A549 (cell line): Measurements from ENCODE around the gene RNF144A. TPM values are rescaled to one million over a fixed set of nuclear protein-coding genes. Genes with fewer than 3 reads are reported as not detected.

ENCODE experiments used
- ATAC-seq, 2 experiments: fragments of 200-7000 bp in 1 of 2; fragments of >200 bp in 1 of 2; cut with Nextera tagmentation in 1 of 2; cut with Tn5 transposase in 1 of 2; 3 replicates each; pipeline versions ENCODE4 v1.8.0 to v1.9.1; 2018 to 2020; ENCODE audit warnings: mild to moderate bottlenecking in 1 of 2, moderate library complexity in 1 of 2
- CTCF ChIA-PET: fragments of 300-600 bp; sonication (Branson Sonifier 250); formaldehyde crosslinking; extraction: SDS; loops from one replicate; lab custom pipeline; 2021; ENCODE audit warnings: antibody characterized with exemption, inconsistent platforms; lab: Yijun Ruan, JAX
- POLR2A ChIA-PET: fragments of 350-600 bp; formaldehyde crosslinking; extraction: SDS; loops from one replicate; lab custom pipeline; 2021; ENCODE audit warnings: antibody characterized with exemption, inconsistent platforms; lab: Yijun Ruan, JAX
- DNase-seq, 2 experiments: peaks; one replicate each; pipeline versions ENCODE4 v3.0.0 to v3.0.0-alpha.2; 2011 to 2016; ENCODE audit warnings: low read depth in 1 of 2, low spot score in 1 of 2
- FAIRE-seq: peaks from 2 replicates; lab custom pipeline; 2011; peaks lifted over from hg19 to GRCh38; lab: Jason Lieb, UNC
- H3K27ac ChIP-seq, 2 experiments: fragments of >200 bp; sonication (Bioruptor Twin); formaldehyde crosslinking; 3 replicates each; pipeline ENCODE4 v1.5.1; 2016 to 2017
- H3K4me1 ChIP-seq: fragments of >200 bp; sonication (Bioruptor Twin); formaldehyde crosslinking; 3 replicates; pipeline ENCODE4 v1.6.1; 2016
- H3K4me2 ChIP-seq: fragments of >200 bp; sonication (Bioruptor Twin); formaldehyde crosslinking; 3 replicates; pipeline ENCODE4 v1.6.1; 2016
- H3K4me3 ChIP-seq: fragments of >200 bp; sonication (Bioruptor Twin); formaldehyde crosslinking; 3 replicates; pipeline ENCODE4 v1.5.1; 2016
- H3K9me3 ChIP-seq: fragments of >200 bp; sonication (Bioruptor Twin); formaldehyde crosslinking; 3 replicates; pipeline ENCODE4 v1.6.1; 2016
- BHLHE40 ChIP-seq: IDR thresholded peaks from 2 replicates; pipeline ENCODE4 v1.6.1; 2012; ENCODE audit warnings: low read depth, low read length, inconsistent platforms
- CBX2 ChIP-seq: fragments of 200-600 bp; sonication (generic); IDR thresholded peaks from 2 replicates; pipeline ENCODE4 v1.6.1; 2016; ENCODE audit warnings: low read depth, mild to moderate bottlenecking, borderline replicate concordance
- CBX8 ChIP-seq: fragments of 200-600 bp; sonication (generic); IDR thresholded peaks from 2 replicates; pipeline ENCODE4 v1.6.1; 2016
- CTCF ChIP-seq: fragments of >200 bp; sonication (Bioruptor Twin); formaldehyde crosslinking; IDR thresholded peaks from 3 replicates; pipeline ENCODE4 v1.5.1; 2016
- E2F6 ChIP-seq: IDR thresholded peaks from 2 replicates; pipeline ENCODE4 v1.6.1; 2012; ENCODE audit warnings: low read depth, borderline replicate concordance
- EHF ChIP-seq: fragments of 250-450 bp; sonication (Bioruptor Pico); IDR thresholded peaks from 2 replicates; pipeline ENCODE4 v1.5.0; 2020; ENCODE audit warnings: mild to moderate bottlenecking
- EHMT2 ChIP-seq: fragments of 200-600 bp; sonication (generic); IDR thresholded peaks from 2 replicates; pipeline ENCODE4 v1.6.1; 2016; ENCODE audit warnings: antibody characterized with exemption, low read depth, mild to moderate bottlenecking, moderate library complexity
- ELK1 ChIP-seq: fragments of 150-350 bp; IDR thresholded peaks from 2 replicates; pipeline ENCODE4 v1.6.1; 2014; ENCODE audit warnings: low read depth, mild to moderate bottlenecking, low read length
- EP300 ChIP-seq, 2 experiments: fragments of >200 bp; sonication (Bioruptor Twin); formaldehyde crosslinking; IDR thresholded peaks; 2 replicates in 1 of 2; 3 replicates in 1 of 2; pipeline ENCODE4 v1.6.1; 2016 to 2017
- FOSB ChIP-seq: fragments of 250-450 bp; sonication (Bioruptor Pico); IDR thresholded peaks from 2 replicates; pipeline ENCODE4 v1.5.0; 2020; ENCODE audit warnings: mild to moderate bottlenecking, moderate library complexity
- HDAC2 ChIP-seq: fragments of 200-600 bp; sonication (generic); IDR thresholded peaks from 2 replicates; pipeline ENCODE4 v1.6.1; 2016
- HES2 ChIP-seq: fragments of >200 bp; sonication (Bioruptor Twin); formaldehyde crosslinking; IDR thresholded peaks from 2 replicates; pipeline ENCODE4 v1.6.1; 2016
- HEYL ChIP-seq: fragments of 250-450 bp; sonication (Bioruptor Pico); IDR thresholded peaks from 2 replicates; pipeline ENCODE4 v1.8.0; 2021; ENCODE audit warnings: mild to moderate bottlenecking, moderate library complexity
- HOXB5 ChIP-seq: fragments of 250-450 bp; sonication (Bioruptor Pico); IDR thresholded peaks from 2 replicates; pipeline ENCODE4 v1.5.0; 2020; ENCODE audit warnings: mild to moderate bottlenecking, moderate library complexity
- JUN ChIP-seq, 2 experiments: fragments of >200 bp; sonication (Bioruptor Twin); formaldehyde crosslinking; IDR thresholded peaks; 2 replicates in 1 of 2; 3 replicates in 1 of 2; pipeline ENCODE4 v1.6.1; 2016 to 2017
- JUNB ChIP-seq: fragments of >200 bp; sonication (Bioruptor Twin); formaldehyde crosslinking; IDR thresholded peaks from 2 replicates; pipeline ENCODE4 v1.6.1; 2016
- KDM1A ChIP-seq: fragments of 200-600 bp; sonication (generic); IDR thresholded peaks from 2 replicates; pipeline ENCODE4 v1.6.1; 2016; ENCODE audit warnings: low read depth, mild to moderate bottlenecking
- MAZ ChIP-seq: fragments of 150-350 bp; IDR thresholded peaks from 2 replicates; pipeline ENCODE4 v1.6.1; 2014; ENCODE audit warnings: antibody characterized with exemption, low read depth, low read length, borderline replicate concordance
- MYC ChIP-seq: IDR thresholded peaks from 2 replicates; pipeline ENCODE4 v1.6.1; 2012; ENCODE audit warnings: mild to moderate bottlenecking, inconsistent platforms, low read length, improper control_type of control experiment, borderline replicate concordance
- PHF8 ChIP-seq: fragments of 200-600 bp; sonication (generic); IDR thresholded peaks from 2 replicates; pipeline ENCODE4 v1.6.1; 2016; ENCODE audit warnings: low read depth, mild to moderate bottlenecking, antibody characterized with exemption, moderate library complexity, borderline replicate concordance
- RARB ChIP-seq: fragments of 250-450 bp; sonication (Bioruptor Pico); IDR thresholded peaks from 2 replicates; pipeline ENCODE4 v1.8.0; 2021; ENCODE audit warnings: mild to moderate bottlenecking, moderate library complexity
- RCOR1 ChIP-seq: fragments of 150-350 bp; IDR thresholded peaks from 2 replicates; pipeline ENCODE4 v1.6.1; 2014; ENCODE audit warnings: antibody characterized with exemption, low read length, low read depth
- REST ChIP-seq: fragments of 200-600 bp; sonication (generic); IDR thresholded peaks from 2 replicates; pipeline ENCODE4 v1.6.1; 2016; ENCODE audit warnings: antibody characterized with exemption, mild to moderate bottlenecking, moderate library complexity
- RFX5 ChIP-seq: fragments of 450-650 bp; IDR thresholded peaks from 2 replicates; pipeline ENCODE4 v1.7.1; 2014; ENCODE audit warnings: antibody characterized with exemption, mild to moderate bottlenecking, moderate library complexity
- TP53 ChIP-seq: fragments of 250-450 bp; sonication (Bioruptor Pico); IDR thresholded peaks from 2 replicates; pipeline ENCODE4 v1.5.0; 2021; ENCODE audit warnings: mild to moderate bottlenecking, moderate library complexity
- USF2 ChIP-seq: fragments of 450-650 bp; IDR thresholded peaks from 2 replicates; pipeline ENCODE4 v1.6.1; 2014; ENCODE audit warnings: antibody characterized with exemption
- ZFP36 ChIP-seq: fragments of 450-650 bp; IDR thresholded peaks from 2 replicates; pipeline ENCODE4 v1.6.1; 2014; ENCODE audit warnings: borderline replicate concordance; ENCODE audit not compliant: partially characterized antibody
- ZSCAN20 ChIP-seq: fragments of 250-450 bp; sonication (Bioruptor Pico); IDR thresholded peaks from 2 replicates; pipeline ENCODE4 v1.8.0; 2022; ENCODE audit warnings: mild to moderate bottlenecking, moderate library complexity
- whole genome bisulfite sequencing: methylation state at CpG from one replicate; pipeline ENCODE4 v1.1.6; 2017; ENCODE audit errors: missing lambda C conversion rate; 5-methylcytosine and 5-hydroxymethylcytosine counted together
- polyA plus RNA-seq, 4 experiments: library from polyadenylated mRNA; depleted of rRNA in 3 of 4; stranded (reverse); fragments of >200 nt; fragmentation: RNase III in 1 of 4; extraction: RNeasy Plus Mini Kit Qiagen cat#74134 plus additional on column Dnase treatment in 1 of 4; gene quantifications; 2 replicates in 3 of 4; 3 replicates in 1 of 4; pipeline ENCODE4 v1.2.3, GENCODE V29; 2011 to 2017

The RNF144A gene
- polyA plus RNA-seq, 2 of the 4 experiments (the other 2 are of a cell fraction): 4.4 to 9.6 TPM

- DNase-seq (no peak), ATAC-seq (no peak), FAIRE-seq (no peak)
- Histone ChIP-seq H3K4me1 (no peaks in the 10 kb centered on the region), H3K9me3 (no peaks in the 10 kb centered on the region), H3K4me2 (no peak overlapping the region), H3K27ac (no peak overlapping the region), H3K4me3 (no peak overlapping the region)
- 84% methylated on average over 7 of the region's 7 CpGs for WGBS
- ChIA-PET CTCF (no interaction called here), POLR2A (no interaction called here)
- TF ChIP-seq CBX2: no peak
- TF ChIP-seq CTCF: no peak
- no peak for TF ChIP-seq HDAC2
- TF ChIP-seq EHMT2: no peak
- TF ChIP-seq EHF: no peak
- TF ChIP-seq CBX8: no peak
- no peak for TF ChIP-seq MYC
- no peak for TF ChIP-seq ZFP36
- TF ChIP-seq FOSB (CRISPR knock-in tag): no peak
- no peak for TF ChIP-seq ZSCAN20 (CRISPR knock-in tag)
- TF ChIP-seq REST: no peak
- no peak for TF ChIP-seq ELK1
- TF ChIP-seq RCOR1: no peak
- no peak for TF ChIP-seq HOXB5 (CRISPR knock-in tag)
- TF ChIP-seq JUN (IDR thresholded peaks at IDR 0.05): no peak
- no peak for TF ChIP-seq JUNB
- TF ChIP-seq E2F6: no peak
- TF ChIP-seq EP300 (IDR thresholded peaks at IDR 0.05): no peak
Observed at GRCh38 chr2:6924924-6925409, 7.8 kb downstream of the RNF144A start.

- FAIRE-seq (no peak), DNase-seq (no peak), ATAC-seq (no peak)
- Histone ChIP-seq H3K9me3 (no peaks in the 10 kb centered on the region), H3K27ac (no peak overlapping the region), H3K4me1 (no peaks in the 10 kb centered on the region), H3K4me3 (no peak overlapping the region), H3K4me2 (no peak overlapping the region)
- ChIA-PET POLR2A (no interaction called here), CTCF (interaction anchor here (0.8 kb wide), 1 partner anchor 10 kb away, joined by 4 read pairs; no protein-coding TSS in a partner anchor)
- no peak for TF ChIP-seq BHLHE40
- TF ChIP-seq USF2: no peak
- TF ChIP-seq RARB (CRISPR knock-in tag): no peak
- TF ChIP-seq RFX5: no peak
- TF ChIP-seq MAZ: no peak
- no peak for TF ChIP-seq PHF8
- TF ChIP-seq EHF: no peak
- no peak for TF ChIP-seq KDM1A
- TF ChIP-seq HEYL (CRISPR knock-in tag): no peak
- TF ChIP-seq CBX2: no peak
- TF ChIP-seq HES2: no peak
- no peak for TF ChIP-seq TP53 (CRISPR knock-in tag)
- WGBS: 88% methylated on average over 14 of the region's 14 CpGs
Observed at GRCh38 chr2:6926071-6926732, 9.0 kb downstream of the RNF144A start.
